Endothelial cell of umbilical vein (primary cell): ENCODE measurements around the gene TMEM167A. TPM values are rescaled to one million over a fixed set of nuclear protein-coding genes. Genes with fewer than 3 reads are reported as not detected.

Experiments used
- BruUV-seq: library from RNA; stranded (reverse); fragments of 400-500 nt; replicated peaks from 2 replicates; lab custom pipeline; 2021; lab: Mats Ljungman, UMichigan
- CTCF ChIA-PET: fragments of 300-600, 350-600 bp; sonication (Branson Sonifier 250); formaldehyde crosslinking; loops from one replicate; lab custom pipeline; 2021; ENCODE audit warnings: antibody characterized with exemption, inconsistent platforms; lab: Charles Lee
- POLR2A ChIA-PET: fragments of 300-600, 350-600 bp; sonication (Branson Sonifier 250); formaldehyde crosslinking; loops from one replicate; lab custom pipeline; 2021; ENCODE audit warnings: antibody characterized with exemption, inconsistent platforms; lab: Charles Lee
- DNase-seq: peaks from one replicate; pipeline ENCODE4 v3.0.0-alpha.2; 2011; ENCODE audit warnings: low read depth, low spot score
- FAIRE-seq: peaks from 2 replicates; lab custom pipeline; 2011; peaks lifted over from hg19 to GRCh38; lab: Jason Lieb, UNC
- H2AFZ ChIP-seq: 2 replicates; pipeline ENCODE4 v1.6.0; 2012; ENCODE audit warnings: low read depth, low read length, control low read depth, inconsistent platforms
- H3K27ac ChIP-seq: 2 replicates; pipeline ENCODE4 v1.5.1; 2011; ENCODE audit warnings: low read depth, mild to moderate bottlenecking, control low read depth, low read length, moderate library complexity; ENCODE audit not compliant: insufficient read depth
- H3K27me3 ChIP-seq, 2 experiments: 2 replicates each; pipeline versions ENCODE4 v1.6.0 to v1.6.1; 2011; ENCODE audit warnings: low read length in 2 of 2, mixed read lengths in 1 of 2; ENCODE audit not compliant: control insufficient read depth in 2 of 2, insufficient read depth in 2 of 2
- H3K36me3 ChIP-seq, 2 experiments: 2 replicates in 1 of 2; 3 replicates in 1 of 2; pipeline ENCODE4 v1.5.1; 2011; ENCODE audit warnings: low read length in 2 of 2, mild to moderate bottlenecking in 1 of 2, moderate library complexity in 1 of 2; ENCODE audit not compliant: control insufficient read depth in 2 of 2, insufficient read depth in 2 of 2; ENCODE audit errors: extremely low read depth in 1 of 2
- H3K4me1 ChIP-seq: 3 replicates; pipeline ENCODE4 v1.5.1; 2011; ENCODE audit warnings: mild to moderate bottlenecking, low read length; ENCODE audit not compliant: control insufficient read depth, insufficient read depth; ENCODE audit errors: extremely low read depth
- H3K4me2 ChIP-seq: 2 replicates; pipeline ENCODE4 v1.6.1; 2011; ENCODE audit warnings: low read length, control low read depth, mixed read lengths; ENCODE audit not compliant: insufficient read depth
- H3K4me3 ChIP-seq, 3 experiments: fragments of 200-600 bp in 1 of 3; sonication (generic), shearing (Covaris generic) in 1 of 3; replicated peaks in 1 of 3; 2 replicates each; pipeline ENCODE4 v1.5.1; 2011 to 2016; ENCODE audit warnings: control low read depth in 3 of 3, low read length in 3 of 3, mild to moderate bottlenecking in 2 of 3, inconsistent platforms in 1 of 3, low read depth in 1 of 3, moderate library complexity in 1 of 3; ENCODE audit not compliant: insufficient read depth in 1 of 3
- H3K79me2 ChIP-seq: 2 replicates; pipeline ENCODE4 v1.6.0; 2012; ENCODE audit warnings: low read length, inconsistent platforms; ENCODE audit not compliant: control insufficient read depth, insufficient read depth
- H3K9ac ChIP-seq: replicated peaks from 2 replicates; pipeline ENCODE3; 2011; ENCODE audit warnings: low read length, control low read depth; ENCODE audit not compliant: insufficient read depth; ENCODE audit errors: extremely low read depth
- H3K9me1 ChIP-seq: replicated peaks from 3 replicates; pipeline ENCODE4 v1.6.0; 2011; ENCODE audit warnings: mild to moderate bottlenecking, low read length; ENCODE audit not compliant: control insufficient read depth, insufficient read depth; ENCODE audit errors: extremely low read depth
- H3K9me3 ChIP-seq: replicated peaks from 2 replicates; pipeline ENCODE4 v1.5.1; 2012; ENCODE audit warnings: low read length, inconsistent platforms; ENCODE audit not compliant: control insufficient read depth, insufficient read depth
- H4K20me1 ChIP-seq: replicated peaks from 2 replicates; pipeline ENCODE3; 2011; ENCODE audit warnings: mild to moderate bottlenecking, low read length; ENCODE audit not compliant: control insufficient read depth, insufficient read depth; ENCODE audit errors: extremely low read depth
- CTCF ChIP-seq, 2 donors: IDR thresholded peaks; 1 replicate in 1 of 2; 2 replicates in 1 of 2; pipeline ENCODE4 v1.5.1; 2011; ENCODE audit warnings: low read length in 2 of 2, mild to moderate bottlenecking in 2 of 2, moderate library complexity in 2 of 2, control low read depth in 1 of 2, inconsistent platforms in 1 of 2, low read depth in 1 of 2; ENCODE audit not compliant: insufficient read depth in 1 of 2; ENCODE audit errors: extremely low read depth in 1 of 2
- EZH2 ChIP-seq: IDR thresholded peaks from 2 replicates; pipeline ENCODE4 v1.6.1; 2012; ENCODE audit warnings: borderline replicate concordance, low read depth, mild to moderate bottlenecking, moderate library complexity, low read length, inconsistent platforms; ENCODE audit not compliant: severe bottlenecking
- FOS ChIP-seq: IDR thresholded peaks from 2 replicates; pipeline ENCODE4 v1.6.1; 2011; ENCODE audit warnings: mild to moderate bottlenecking, low read length, moderate library complexity, borderline replicate concordance; ENCODE audit not compliant: insufficient read depth
- GATA2 ChIP-seq: IDR thresholded peaks from 2 replicates; pipeline ENCODE4 v1.7.0; 2011; ENCODE audit warnings: low read depth, mild to moderate bottlenecking, moderate library complexity, mixed read lengths, low read length; ENCODE audit not compliant: insufficient read length, insufficient read depth
- JUN ChIP-seq: IDR thresholded peaks from 2 replicates; pipeline ENCODE4 v1.6.1; 2011; ENCODE audit warnings: borderline replicate concordance, low read depth; ENCODE audit not compliant: insufficient read length, insufficient read depth
- MAX ChIP-seq: IDR thresholded peaks from 2 replicates; pipeline ENCODE4 v1.6.1; 2011; ENCODE audit not compliant: insufficient read depth, insufficient read length
- MYC ChIP-seq: IDR thresholded peaks from one replicate; pipeline ENCODE4 v1.6.1; 2011; ENCODE audit warnings: mild to moderate bottlenecking, low read depth, low read length
- POLR2A ChIP-seq: IDR thresholded peaks from 2 replicates; pipeline ENCODE4 v1.6.1; 2012; ENCODE audit warnings: low read depth, mild to moderate bottlenecking, control low read depth, low read length
- POLR2AphosphoS5 ChIP-seq: IDR thresholded peaks from 2 replicates; pipeline ENCODE4 v1.6.1; 2012; ENCODE audit warnings: low read depth, mild to moderate bottlenecking, control low read depth, low read length, moderate library complexity; ENCODE audit not compliant: insufficient read depth
- dilution Hi-C: fragments of 300-500 bp; cut with MboI; formaldehyde crosslinking; loops from one replicate; pipeline ENCODE4 v1.15.0; 2019; ENCODE audit warnings: low sequenced_read_pairs; ENCODE audit not compliant: extremely low pct_ligation_motif_present
- intact Hi-C: fragments of 100-400 bp; cut with micrococcal nuclease; formaldehyde crosslinking; loops from one replicate; pipeline ENCODE4 v1.10.0; 2022
- polyA plus RNA-seq, 4 experiments: library from polyadenylated mRNA; depleted of rRNA in 3 of 4; stranded (reverse) in 3 of 4; unstranded in 1 of 4; fragments of >200 nt; gene quantifications; 2 replicates each; pipeline versions ENCODE4 v1.2.1 to v1.2.3, GENCODE V29; 2011 to 2012; ENCODE audit warnings: missing spikeins in 1 of 4
- total RNA-seq: library from RNA; stranded (reverse); gene quantifications from 2 replicates; pipeline ENCODE4 v1.2.3, GENCODE V29; 2021

The TMEM167A gene
- total and polyA plus RNA-seq, 2 donors (not counting 3 experiments of a cell fraction or from before 2014, with no cell fraction given) = 20.2 to 64.4 TPM

GRCh38 chr5:83006683-83007283 lies 70.4 kb downstream of the TMEM167A start:
- H3K79me2 ChIP-seq = no peaks in the 10 kb centered on the region
- intact Hi-C loops (no loop called here), dilution Hi-C loops (no loop called here)
- H4K20me1 ChIP-seq = no peaks in the 10 kb centered on the region
- ChIA-PET CTCF (interaction anchor here (0.9 to 1.2 kb wide), 2 partner anchors 9 to 14 kb away, joined by 4 read pairs; no protein-coding TSS in a partner anchor), POLR2A (no interaction called here)
- H3K36me3 ChIP-seq = no peaks in the 10 kb centered on the region
- H3K4me2 ChIP-seq = no peak overlapping the region
- H3K9me3 ChIP-seq = no peaks in the 10 kb centered on the region
- no TSS peak for BruUV-seq
- FAIRE-seq (no peak), DNase-seq (no peak)
- H3K9ac ChIP-seq = no peak overlapping the region
- H3K4me1 ChIP-seq = no peaks in the 10 kb centered on the region
- H3K9me1 ChIP-seq = no peaks in the 10 kb centered on the region
- no peak overlapping the region for H3K27ac ChIP-seq
- no peak overlapping the region for H3K4me3 ChIP-seq
- peaks cover 1 to 6% of the 10 kb centered on the region in 2 experiments for H3K27me3 ChIP-seq
- no peak for TF ChIP-seq MYC
- TF ChIP-seq MAX = no peak
- no peak for TF ChIP-seq JUN
- no peak for TF ChIP-seq POLR2A
- TF ChIP-seq CTCF (IDR thresholded peaks at IDR 0.05; ENCODE audit: extremely low read depth in 1 of 2, insufficient read depth in 1 of 2, low read depth in 1 of 2, low read length in 2 of 2) = no peak
- TF ChIP-seq FOS = no peak
- TF ChIP-seq EZH2 = no peak
- TF ChIP-seq GATA2 = no peak
- no peak for TF ChIP-seq POLR2AphosphoS5
- no peak overlapping the region for H2AFZ ChIP-seq
